IMR-90 (cell line): ENCODE measurements around the gene ZNF582. TPM values are rescaled to one million over a fixed set of nuclear protein-coding genes. Genes with fewer than 3 reads are reported as not detected.

ENCODE experiments used
- ATAC-seq: fragments of 200-7000 bp; cut with Tn5 transposase; 2 replicates; pipeline ENCODE4 v1.9.1; 2020; ENCODE audit warnings: low read depth, mild to moderate bottlenecking, moderate library complexity
- BruUV-seq: library from RNA; stranded (reverse); fragments of 400-500 nt; replicated peaks from 2 replicates; lab custom pipeline; 2021; lab: Mats Ljungman, UMichigan
- CTCF ChIA-PET: fragments of 300-600 bp; formaldehyde crosslinking; extraction: SDS; loops from one replicate; lab custom pipeline; 2021; ENCODE audit warnings: antibody characterized with exemption; lab: Yijun Ruan, JAX
- POLR2A ChIA-PET: fragments of 300-600 bp; sonication (Branson Sonifier 250); formaldehyde crosslinking; loops from one replicate; lab custom pipeline; 2022; ENCODE audit warnings: antibody characterized with exemption; ENCODE audit not compliant: unreplicated experiment; lab: Charles Lee
- DNase-seq: peaks from one replicate; pipeline ENCODE4 v3.0.0; 2013
- H2AFZ ChIP-seq: replicated peaks from 2 replicates; pipeline ENCODE3; 2013; ENCODE audit warnings: low read length, mild to moderate bottlenecking; ENCODE audit not compliant: poor library complexity
- H2AK5ac ChIP-seq: 2 replicates; pipeline ENCODE4 v1.6.1; 2013; ENCODE audit warnings: low read depth, low read length, inconsistent platforms
- H2AK9ac ChIP-seq: replicated peaks from 2 replicates; pipeline ENCODE3; 2013; ENCODE audit warnings: mild to moderate bottlenecking, low read depth, low read length, moderate library complexity; ENCODE audit not compliant: poor library complexity
- H2BK120ac ChIP-seq: 2 replicates; pipeline ENCODE4 v1.6.1; 2013; ENCODE audit warnings: low read depth, low read length, inconsistent platforms
- H2BK15ac ChIP-seq: 3 replicates; pipeline ENCODE4 v1.6.1; 2013; ENCODE audit warnings: low read depth, low read length, inconsistent platforms
- H2BK20ac ChIP-seq: 2 replicates; pipeline ENCODE4 v1.6.1; 2013; ENCODE audit warnings: low read depth, mild to moderate bottlenecking, inconsistent platforms, low read length, moderate library complexity
- H2BK5ac ChIP-seq: 2 replicates; pipeline ENCODE4 v1.6.1; 2013; ENCODE audit warnings: mild to moderate bottlenecking, low read depth, low read length, inconsistent platforms; ENCODE audit not compliant: poor library complexity, severe bottlenecking
- H3K14ac ChIP-seq: replicated peaks from 2 replicates; pipeline ENCODE4 v1.6.1; 2013; ENCODE audit warnings: low read depth, low read length, inconsistent platforms
- H3K18ac ChIP-seq: 2 replicates; pipeline ENCODE4 v1.6.1; 2013; ENCODE audit warnings: low read depth, low read length, control low read depth
- H3K23ac ChIP-seq: 2 replicates; pipeline ENCODE4 v1.6.1; 2013; ENCODE audit warnings: low read depth, low read length, inconsistent platforms
- H3K27ac ChIP-seq: 2 replicates; pipeline ENCODE4 v1.5.1; 2013; ENCODE audit warnings: mild to moderate bottlenecking, control low read depth, low read length; ENCODE audit not compliant: insufficient read depth
- H3K27me3 ChIP-seq: 2 replicates; pipeline ENCODE4 v1.6.1; 2013; ENCODE audit warnings: low read length; ENCODE audit not compliant: control insufficient read depth, insufficient read depth
- H3K36me3 ChIP-seq: 2 replicates; pipeline ENCODE4 v1.6.1; 2013; ENCODE audit warnings: low read length, mixed read lengths; ENCODE audit not compliant: control insufficient read depth, insufficient read depth
- H3K4ac ChIP-seq: 2 replicates; pipeline ENCODE4 v1.6.1; 2013; ENCODE audit warnings: low read depth, low read length, inconsistent platforms
- H3K4me1 ChIP-seq: 2 replicates; pipeline ENCODE4 v1.6.1; 2013; ENCODE audit warnings: low read length, mixed read lengths; ENCODE audit not compliant: control insufficient read depth, insufficient read depth
- H3K4me2 ChIP-seq: 2 replicates; pipeline ENCODE4 v1.6.1; 2013; ENCODE audit warnings: low read depth, mild to moderate bottlenecking, control low read depth, low read length, moderate library complexity
- H3K4me3 ChIP-seq: 2 replicates; pipeline ENCODE4 v1.5.1; 2013; ENCODE audit warnings: low read depth, mild to moderate bottlenecking, control low read depth, low read length, moderate library complexity; ENCODE audit not compliant: insufficient read depth
- H3K56ac ChIP-seq: 2 replicates; pipeline ENCODE4 v1.6.1; 2013; ENCODE audit warnings: low read length, inconsistent platforms; ENCODE audit not compliant: insufficient read depth; ENCODE audit errors: extremely low read depth
- H3K79me1 ChIP-seq, 2 experiments: 2 replicates each; pipeline ENCODE4 v1.6.1; 2013; ENCODE audit warnings: low read length in 2 of 2, inconsistent platforms in 1 of 2, low read depth in 1 of 2
- H3K9ac ChIP-seq: 2 replicates; pipeline ENCODE4 v1.6.1; 2013; ENCODE audit warnings: low read depth, low read length, control low read depth
- H3K9me1 ChIP-seq: 2 replicates; pipeline ENCODE4 v1.6.1; 2013; ENCODE audit warnings: low read length, inconsistent platforms; ENCODE audit not compliant: insufficient read depth
- H3K9me3 ChIP-seq: 2 replicates; pipeline ENCODE4 v1.6.1; 2013; ENCODE audit warnings: low read length; ENCODE audit not compliant: control insufficient read depth, insufficient read depth
- H4K20me1 ChIP-seq: 2 replicates; pipeline ENCODE4 v1.6.1; 2013; ENCODE audit warnings: low read length, inconsistent platforms; ENCODE audit not compliant: insufficient read depth
- H4K5ac ChIP-seq: 2 replicates; pipeline ENCODE4 v1.6.1; 2013; ENCODE audit warnings: mild to moderate bottlenecking, low read depth, low read length, control low read depth
- H4K8ac ChIP-seq, 2 experiments: 2 replicates each; pipeline ENCODE4 v1.6.1; 2013; ENCODE audit warnings: low read depth in 2 of 2, low read length in 2 of 2, control low read depth in 1 of 2, inconsistent platforms in 1 of 2
- H4K91ac ChIP-seq: 2 replicates; pipeline ENCODE4 v1.6.1; 2013; ENCODE audit warnings: low read depth, low read length, inconsistent platforms; ENCODE audit not compliant: insufficient read depth
- BHLHE40 ChIP-seq: fragments of 150-350 bp; IDR thresholded peaks from 2 replicates; pipeline ENCODE4 v1.6.1; 2016; ENCODE audit warnings: mild to moderate bottlenecking, low read depth, low read length
- FOS ChIP-seq: fragments of 150-350 bp; IDR thresholded peaks from 2 replicates; pipeline ENCODE4 v1.6.1; 2016; ENCODE audit warnings: low read depth, low read length
- MXI1 ChIP-seq: IDR thresholded peaks from 2 replicates; pipeline ENCODE4 v1.6.1; 2012; ENCODE audit warnings: low read depth, mild to moderate bottlenecking, low read length, moderate library complexity, borderline replicate concordance
- NFE2L2 ChIP-seq: fragments of 150-350 bp; IDR thresholded peaks from 2 replicates; pipeline ENCODE4 v1.6.1; 2016; ENCODE audit warnings: low read depth, mild to moderate bottlenecking, low read length
- POLR2A ChIP-seq: IDR thresholded peaks from 2 replicates; pipeline ENCODE4 v1.6.1; 2012; ENCODE audit warnings: mild to moderate bottlenecking, low read depth, low read length
- RAD21 ChIP-seq: IDR thresholded peaks from 2 replicates; pipeline ENCODE4 v1.6.1; 2012; ENCODE audit warnings: low read length, improper control_type of control experiment
- RCOR1 ChIP-seq: IDR thresholded peaks from 2 replicates; pipeline ENCODE4 v1.6.1; 2012; ENCODE audit warnings: mild to moderate bottlenecking, low read length, improper control_type of control experiment; ENCODE audit not compliant: insufficient replicate concordance
- RFX5 ChIP-seq: IDR thresholded peaks from 2 replicates; pipeline ENCODE4 v1.8.0; 2012; ENCODE audit warnings: low read depth, mild to moderate bottlenecking, low read length, moderate library complexity
- SMC3 ChIP-seq: fragments of 150-350 bp; IDR thresholded peaks from 2 replicates; pipeline ENCODE4 v1.6.1; 2016; ENCODE audit warnings: low read depth, mild to moderate bottlenecking, antibody characterized with exemption, low read length, moderate library complexity
- USF2 ChIP-seq: fragments of 150-350 bp; IDR thresholded peaks from 2 replicates; pipeline ENCODE4 v1.6.1; 2017; ENCODE audit warnings: mild to moderate bottlenecking, antibody characterized with exemption, low read length, low read depth
- WGBS, 2 experiments: methylation state at CpG; one replicate each; pipeline versions ENCODE4 v1.1.5 to v1.1.7; 2013; ENCODE audit warnings: missing lambda C conversion rate in 2 of 2; ENCODE audit not compliant: insufficient read length in 1 of 2; ENCODE audit errors: extremely low coverage in 2 of 2; 5-methylcytosine and 5-hydroxymethylcytosine counted together
- dilution Hi-C: fragments of 300-500 bp; cut with HindIII; formaldehyde crosslinking; loops from one replicate; pipeline ENCODE4 v1.14.3; 2018; ENCODE audit warnings: low sequenced_read_pairs; ENCODE audit not compliant: unreplicated experiment
- in situ Hi-C: fragments of 300-500 bp; cut with MboI; formaldehyde crosslinking; loops from 3 replicates; pipeline ENCODE4 v1.14.3; 2019; ENCODE audit warnings: low sequenced_read_pairs, inconsistent platforms, mixed read lengths
- intact Hi-C: fragments of 100-400 bp; cut with micrococcal nuclease; formaldehyde crosslinking; loops from 2 replicates; pipeline ENCODE4 v1.10.0; 2022
- polyA plus RNA-seq, 3 experiments: library from polyadenylated mRNA; depleted of rRNA; stranded (reverse); fragments of >200 nt; gene quantifications; 2 replicates each; pipeline ENCODE4 v1.2.3, GENCODE V29; 2012; ENCODE audit warnings: low replicate concordance in 1 of 3
- total RNA-seq: library from RNA; depleted of rRNA; stranded (reverse); fragments of >200 nt; gene quantifications from 2 replicates; pipeline ENCODE4 v1.2.3, GENCODE V29; 2012
- TF ChIP-seq, protein P1 (sequence below): fragments of 150-350 bp; IDR thresholded peaks from 2 replicates; pipeline ENCODE4 v1.6.1; 2016; ENCODE audit warnings: low read depth, mild to moderate bottlenecking, low read length, moderate library complexity, borderline replicate concordance
- TF ChIP-seq, protein P2 (sequence below): conservative IDR thresholded peaks from 2 replicates; pipeline ENCODE4 v1.5.1; 2012; ENCODE audit warnings: mild to moderate bottlenecking, low read depth, low read length, improper control_type of control experiment

ZNF582 gene
- total and polyA plus RNA-seq, 2 of the 4 experiments (the other 2 are of a cell fraction) = 1.6 to 1.8 TPM

GRCh38 chr19:56377105-56377924, 16.0 kb downstream of the ZNF582 start:
- Histone ChIP-seq H4K20me1 (no peaks in the 10 kb centered on the region), H3K4me2 (no peak overlapping the region), H2BK20ac (no peak overlapping the region), H3K4me1 (no peaks in the 10 kb centered on the region), H3K27me3 (no peaks in the 10 kb centered on the region), H2AK9ac (no peak overlapping the region), H3K18ac (no peak overlapping the region), H2AK5ac (no peak overlapping the region), H4K5ac (no peak overlapping the region), H2AFZ (no peak overlapping the region), H2BK15ac (no peak overlapping the region), H3K27ac (no peak overlapping the region), H3K9ac (no peak overlapping the region), H3K9me1 (no peaks in the 10 kb centered on the region), H3K56ac (no peak overlapping the region), H3K4ac (no peak overlapping the region), H4K91ac (no peak overlapping the region), H3K9me3 (peaks cover 45% of the 10 kb centered on the region), H3K36me3 (peaks cover 38% of the 10 kb centered on the region), H3K79me1 (no peaks in the 10 kb centered on the region; a peak in 1 of 4 replicates), H2BK5ac (no peak overlapping the region), H4K8ac (no peak overlapping the region), H3K4me3 (no peak overlapping the region), H3K23ac (no peak overlapping the region), H2BK120ac (no peak overlapping the region), H3K14ac (no peak overlapping the region)
- ATAC-seq = no peak
- in situ Hi-C loops (no loop called here), intact Hi-C loops (no loop called here), dilution Hi-C loops (no loop called here)
- TF ChIP-seq RAD21 (no peak), NFE2L2 (no peak), SMC3 (no peak), MXI1 (no peak), USF2 (no peak), FOS (no peak), RFX5 (no peak), BHLHE40 (no peak), RCOR1 (no peak), POLR2A (no peak)
- TF ChIP-seq, protein P1, sequence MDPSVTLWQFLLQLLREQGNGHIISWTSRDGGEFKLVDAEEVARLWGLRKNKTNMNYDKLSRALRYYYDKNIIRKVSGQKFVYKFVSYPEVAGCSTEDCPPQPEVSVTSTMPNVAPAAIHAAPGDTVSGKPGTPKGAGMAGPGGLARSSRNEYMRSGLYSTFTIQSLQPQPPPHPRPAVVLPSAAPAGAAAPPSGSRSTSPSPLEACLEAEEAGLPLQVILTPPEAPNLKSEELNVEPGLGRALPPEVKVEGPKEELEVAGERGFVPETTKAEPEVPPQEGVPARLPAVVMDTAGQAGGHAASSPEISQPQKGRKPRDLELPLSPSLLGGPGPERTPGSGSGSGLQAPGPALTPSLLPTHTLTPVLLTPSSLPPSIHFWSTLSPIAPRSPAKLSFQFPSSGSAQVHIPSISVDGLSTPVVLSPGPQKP = no peak
- TF ChIP-seq, protein P2, sequence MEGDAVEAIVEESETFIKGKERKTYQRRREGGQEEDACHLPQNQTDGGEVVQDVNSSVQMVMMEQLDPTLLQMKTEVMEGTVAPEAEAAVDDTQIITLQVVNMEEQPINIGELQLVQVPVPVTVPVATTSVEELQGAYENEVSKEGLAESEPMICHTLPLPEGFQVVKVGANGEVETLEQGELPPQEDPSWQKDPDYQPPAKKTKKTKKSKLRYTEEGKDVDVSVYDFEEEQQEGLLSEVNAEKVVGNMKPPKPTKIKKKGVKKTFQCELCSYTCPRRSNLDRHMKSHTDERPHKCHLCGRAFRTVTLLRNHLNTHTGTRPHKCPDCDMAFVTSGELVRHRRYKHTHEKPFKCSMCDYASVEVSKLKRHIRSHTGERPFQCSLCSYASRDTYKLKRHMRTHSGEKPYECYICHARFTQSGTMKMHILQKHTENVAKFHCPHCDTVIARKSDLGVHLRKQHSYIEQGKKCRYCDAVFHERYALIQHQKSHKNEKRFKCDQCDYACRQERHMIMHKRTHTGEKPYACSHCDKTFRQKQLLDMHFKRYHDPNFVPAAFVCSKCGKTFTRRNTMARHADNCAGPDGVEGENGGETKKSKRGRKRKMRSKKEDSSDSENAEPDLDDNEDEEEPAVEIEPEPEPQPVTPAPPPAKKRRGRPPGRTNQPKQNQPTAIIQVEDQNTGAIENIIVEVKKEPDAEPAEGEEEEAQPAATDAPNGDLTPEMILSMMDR = no peak
- WGBS, 2 experiments = 100% methylated on average over 1 of the region's 11 CpGs; no CpG with 5 or more reads in 1 of the 2 experiments
- POLR2A ChIA-PET = no interaction called here
- no peak for DNase-seq
- no TSS peak for BruUV-seq
- CTCF ChIA-PET = no interaction called here
